Pons (tissue), 1 donor: Measurements from ENCODE around the gene PRG2.
"Not testable (repeated sequence)": the region's sequence is repeated elsewhere in the genome, so short reads cannot be mapped to it uniquely, and the experiment has no call there.

ENCODE experiments used
- DNase-seq: peaks from one replicate; pipeline ENCODE4 v3.0.0-alpha.2; 2016; ENCODE audit warnings: low spot score

PRG2 gene

GRCh38 chr11:57368106-57368844, 22.2 kb downstream of the PRG2 start:
- no peak for DNase-seq

- no peak for DNase-seq
Measured at GRCh38 chr11:57364851-57365660, 25.4 kb downstream of the PRG2 start.

GRCh38 chr11:57363131-57364080, 27.0 kb downstream of the PRG2 start:
- DNase-seq = no peak

GRCh38 chr11:57361926-57362325, 28.5 kb downstream of the PRG2 start:
- DNase-seq = no peak

GRCh38 chr11:57361420-57361819, 29.0 kb downstream of the PRG2 start:
- DNase-seq = not testable (repeated sequence)

GRCh38 chr11:57360991-57361390, 29.5 kb downstream of the PRG2 start:
- DNase-seq = no peak

GRCh38 chr11:57359896-57360690, 30.4 kb downstream of the PRG2 start:
- no peak for DNase-seq

- DNase-seq = no peak
Measured at GRCh38 chr11:57359396-57359795, 31.1 kb downstream of the PRG2 start.

- no peak for DNase-seq
Measured at GRCh38 chr11:57358991-57359390, 31.5 kb downstream of the PRG2 start.

- DNase-seq = no peak
Measured at GRCh38 chr11:57358543-57358961, 31.9 kb downstream of the PRG2 start.

GRCh38 chr11:57357856-57358255, 32.6 kb downstream of the PRG2 start:
- no peak for DNase-seq

- no peak for DNase-seq
Measured at GRCh38 chr11:57357310-57357709, 33.1 kb downstream of the PRG2 start.

GRCh38 chr11:57356268-57356667, 34.2 kb downstream of the PRG2 start:
- DNase-seq = peak; percentile 30

GRCh38 chr11:57354699-57355098, 35.8 kb downstream of the PRG2 start:
- DNase-seq = no peak

- peak; percentile 12 for DNase-seq
Measured at GRCh38 chr11:57353852-57354251, 36.6 kb downstream of the PRG2 start.

- DNase-seq = no peak
Measured at GRCh38 chr11:57353446-57353845, 37.0 kb downstream of the PRG2 start.

GRCh38 chr11:57353036-57353435, 37.4 kb downstream of the PRG2 start:
- no peak for DNase-seq

- DNase-seq = no peak
Measured at GRCh38 chr11:57349491-57350274, 40.8 kb downstream of the PRG2 start.

GRCh38 chr11:57348636-57349313, 41.7 kb downstream of the PRG2 start:
- no peak for DNase-seq

- no peak for DNase-seq
Measured at GRCh38 chr11:57348052-57348451, 42.4 kb downstream of the PRG2 start.
